Loucy (cell line): ENCODE results near the gene TLR8.

Source experiments
- EZH2phosphoT487 ChIP-seq: fragments of 200-600 bp; IDR thresholded peaks from 2 replicates; pipeline ENCODE4 v1.6.1; 2018; ENCODE audit warnings: antibody characterized with exemption, mild to moderate bottlenecking, moderate library complexity, borderline replicate concordance
- TF ChIP-seq, protein P1 (sequence below): fragments of 200-600 bp; sonication (generic); conservative IDR thresholded peaks from 2 replicates; pipeline ENCODE4 v1.5.1; 2014; ENCODE audit warnings: mild to moderate bottlenecking, antibody characterized with exemption, low read length

DNA sequence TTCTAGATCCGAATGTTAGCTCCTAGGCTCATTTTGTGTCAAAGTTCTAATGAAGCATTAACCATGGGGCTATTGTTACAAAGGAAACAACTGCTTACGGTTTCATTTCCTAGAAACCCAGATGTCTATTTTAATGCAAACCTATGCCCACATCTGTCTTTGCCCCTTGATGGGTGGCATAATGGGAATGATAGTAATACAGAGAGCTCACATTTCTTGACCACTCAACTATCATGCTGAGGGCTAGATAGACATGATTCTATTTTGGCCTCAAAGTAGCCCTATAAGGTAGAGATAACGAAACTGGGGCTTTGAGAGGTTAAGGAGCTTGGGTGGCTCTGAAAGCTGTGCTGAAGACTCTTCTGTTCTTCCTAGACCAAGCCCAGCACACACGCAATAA is 37.7 kb upstream of the TLR8 start:
- TF ChIP-seq, protein P1, sequence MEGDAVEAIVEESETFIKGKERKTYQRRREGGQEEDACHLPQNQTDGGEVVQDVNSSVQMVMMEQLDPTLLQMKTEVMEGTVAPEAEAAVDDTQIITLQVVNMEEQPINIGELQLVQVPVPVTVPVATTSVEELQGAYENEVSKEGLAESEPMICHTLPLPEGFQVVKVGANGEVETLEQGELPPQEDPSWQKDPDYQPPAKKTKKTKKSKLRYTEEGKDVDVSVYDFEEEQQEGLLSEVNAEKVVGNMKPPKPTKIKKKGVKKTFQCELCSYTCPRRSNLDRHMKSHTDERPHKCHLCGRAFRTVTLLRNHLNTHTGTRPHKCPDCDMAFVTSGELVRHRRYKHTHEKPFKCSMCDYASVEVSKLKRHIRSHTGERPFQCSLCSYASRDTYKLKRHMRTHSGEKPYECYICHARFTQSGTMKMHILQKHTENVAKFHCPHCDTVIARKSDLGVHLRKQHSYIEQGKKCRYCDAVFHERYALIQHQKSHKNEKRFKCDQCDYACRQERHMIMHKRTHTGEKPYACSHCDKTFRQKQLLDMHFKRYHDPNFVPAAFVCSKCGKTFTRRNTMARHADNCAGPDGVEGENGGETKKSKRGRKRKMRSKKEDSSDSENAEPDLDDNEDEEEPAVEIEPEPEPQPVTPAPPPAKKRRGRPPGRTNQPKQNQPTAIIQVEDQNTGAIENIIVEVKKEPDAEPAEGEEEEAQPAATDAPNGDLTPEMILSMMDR = no peak
- no peak for TF ChIP-seq EZH2phosphoT487
